NB4 (cell line): Measurements from ENCODE around the gene CCNA2.

Experiments used
- DNase-seq: peaks from one replicate; pipeline ENCODE4 v3.0.0; 2010; ENCODE audit warnings: low read depth
- H3K4me3 ChIP-seq: one replicate; pipeline ENCODE4 v1.5.1; 2011; ENCODE audit warnings: mild to moderate bottlenecking, low read depth, low read length, moderate library complexity
- CTCF ChIP-seq: IDR thresholded peaks from one replicate; pipeline ENCODE4 v1.5.1; 2012; ENCODE audit warnings: low read depth, low read length
- MYC ChIP-seq: IDR thresholded peaks from 2 replicates; pipeline ENCODE4 v1.6.1; 2011; ENCODE audit warnings: low read depth, low read length
- POLR2A ChIP-seq: IDR thresholded peaks from 2 replicates; pipeline ENCODE4 v1.6.1; 2011; ENCODE audit warnings: mild to moderate bottlenecking; ENCODE audit not compliant: insufficient read length; ENCODE audit errors: extremely low read depth
- TF ChIP-seq, protein P1 (sequence below): IDR thresholded peaks from 2 replicates; pipeline ENCODE4 v1.6.1; 2011; ENCODE audit warnings: low read depth, low read length

The CCNA2 gene

GRCh38 chr4:121801715-121802075, 22.0 kb downstream of the CCNA2 start:
- no peak for TF ChIP-seq MYC
- no peak for TF ChIP-seq CTCF
- no peak for TF ChIP-seq POLR2A
- TF ChIP-seq, protein P1, sequence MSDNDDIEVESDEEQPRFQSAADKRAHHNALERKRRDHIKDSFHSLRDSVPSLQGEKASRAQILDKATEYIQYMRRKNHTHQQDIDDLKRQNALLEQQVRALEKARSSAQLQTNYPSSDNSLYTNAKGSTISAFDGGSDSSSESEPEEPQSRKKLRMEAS, result no peak
- peak overlapping the region; percentile 97 for H3K4me3 ChIP-seq
- DNase-seq, result no peak

GRCh38 chr4:121800961-121801714, 22.5 kb downstream of the CCNA2 start, which contains the start of gene EXOSC9:
EXOSC9 (plus strand) TSS chr4:121801323; CDS start chr4:121801425, 102 bp downstream.
- peak; percentile 93 for DNase-seq
- TF ChIP-seq, protein P1, result peak; percentile 65
- TF ChIP-seq CTCF (no peak), POLR2A (peak; percentile 82), MYC (peak; percentile 44; the same call in 1 of the 2 replicates)
- H3K4me3 ChIP-seq, result peak within 1 kb of the TSS; percentile 97

- DNase-seq, result no peak
- H3K4me3 ChIP-seq, result peak overlapping the region; percentile 97
- TF ChIP-seq MYC (no peak), CTCF (no peak), POLR2A (no peak)
- TF ChIP-seq, protein P1, result no peak
Measured at GRCh38 chr4:121800638-121800960, 23.1 kb downstream of the CCNA2 start.

GRCh38 chr4:121799867-121800501, 23.7 kb downstream of the CCNA2 start:
- TF ChIP-seq, protein P1, result no peak
- no peak for TF ChIP-seq CTCF
- no peak for TF ChIP-seq POLR2A
- TF ChIP-seq MYC, result no peak
- peak overlapping the region; percentile 97 for H3K4me3 ChIP-seq
- no peak for DNase-seq

- TF ChIP-seq, protein P1, result no peak
- no peak for TF ChIP-seq CTCF
- TF ChIP-seq POLR2A, result no peak
- TF ChIP-seq MYC, result no peak
- DNase-seq, result no peak
- H3K4me3 ChIP-seq, result no peak overlapping the region
Measured at GRCh38 chr4:121799208-121799823, 24.4 kb downstream of the CCNA2 start.
